Bone marrow (tissue), 2 donors: ENCODE measurements around the gene FGFBP1.

ENCODE experiments used
- DNase-seq, 2 donors: peaks; one replicate each; lab custom pipeline; 2025; lab: John Stamatoyannopoulos, UW

FGFBP1 gene

DNA sequence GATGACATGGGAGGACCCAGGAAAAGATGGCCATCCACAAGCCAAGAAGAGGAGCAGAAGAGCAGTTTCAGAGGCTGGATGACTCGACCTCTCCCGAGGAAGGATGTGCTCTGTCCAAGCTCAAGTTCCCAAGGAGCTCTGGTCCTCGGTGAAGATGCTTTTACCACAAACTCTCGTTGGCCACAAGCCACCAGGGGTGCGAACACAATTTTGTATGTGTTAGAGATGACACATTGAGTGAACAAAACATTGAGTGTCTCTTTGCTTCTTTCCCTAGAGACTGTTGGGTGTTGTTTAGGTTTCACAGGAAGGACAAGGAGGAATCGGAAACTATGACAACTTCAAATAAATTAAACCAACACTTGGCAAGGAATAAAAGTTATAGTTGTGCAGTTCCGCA lies 26.3 kb downstream of the FGFBP1 start:
- no peak for DNase-seq

DNA sequence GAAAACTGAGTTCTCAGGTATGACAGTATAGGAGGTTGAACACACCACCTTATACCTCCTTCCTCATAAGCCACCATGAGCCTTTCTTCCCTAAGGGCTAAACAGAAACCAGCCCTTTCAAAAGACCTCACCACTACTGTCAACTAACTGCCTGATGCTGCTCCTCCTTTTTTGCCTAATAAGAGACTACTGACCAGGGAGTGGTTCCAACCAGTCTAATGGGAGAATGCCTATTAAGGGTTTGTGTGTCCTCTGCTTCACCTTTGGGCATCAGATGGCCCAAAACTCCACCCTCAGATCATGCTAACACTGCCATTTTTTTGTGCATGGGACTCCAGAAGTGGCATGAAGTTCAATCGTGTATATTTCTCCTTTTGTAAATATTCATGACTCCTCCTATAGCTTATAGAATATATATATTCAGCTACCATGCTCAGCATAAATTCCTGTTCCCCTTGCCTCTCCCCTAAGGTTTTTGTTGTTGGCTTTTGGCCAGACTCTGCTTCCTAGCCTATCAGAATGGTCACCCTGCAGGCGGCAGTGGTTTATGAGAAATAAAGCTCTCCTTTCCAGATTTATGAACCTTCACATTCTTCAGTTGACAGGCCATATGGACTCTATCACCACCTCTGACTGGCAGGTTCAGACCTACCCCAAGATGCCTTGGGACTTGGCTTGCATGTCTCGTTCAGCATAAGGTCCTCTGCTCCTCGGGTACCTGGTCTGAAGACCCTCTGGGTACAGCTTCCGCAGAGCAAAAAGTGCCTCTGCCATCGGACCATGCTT lies 28.2 kb downstream of the FGFBP1 start:
- DNase-seq = no peak

DNA sequence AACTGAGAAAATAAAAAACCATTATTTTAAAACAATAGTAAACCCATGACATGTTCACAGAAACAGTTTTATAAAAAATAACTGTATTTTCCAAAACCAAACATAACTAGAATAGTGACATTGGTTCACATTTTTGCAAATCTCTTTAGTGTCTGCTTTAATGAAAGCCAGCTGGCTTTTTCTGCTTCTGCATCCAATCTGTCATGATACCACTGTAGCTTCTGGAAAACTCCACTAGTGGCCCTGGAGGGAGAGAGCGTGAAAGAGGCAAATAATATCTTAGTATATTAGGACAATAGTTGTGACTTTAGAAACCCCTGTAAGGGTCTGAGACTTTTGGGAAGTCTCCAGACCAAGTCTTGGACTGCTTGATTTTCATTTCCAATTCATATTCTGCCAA lies 31.1 kb downstream of the FGFBP1 start:
- DNase-seq = no peak

DNA sequence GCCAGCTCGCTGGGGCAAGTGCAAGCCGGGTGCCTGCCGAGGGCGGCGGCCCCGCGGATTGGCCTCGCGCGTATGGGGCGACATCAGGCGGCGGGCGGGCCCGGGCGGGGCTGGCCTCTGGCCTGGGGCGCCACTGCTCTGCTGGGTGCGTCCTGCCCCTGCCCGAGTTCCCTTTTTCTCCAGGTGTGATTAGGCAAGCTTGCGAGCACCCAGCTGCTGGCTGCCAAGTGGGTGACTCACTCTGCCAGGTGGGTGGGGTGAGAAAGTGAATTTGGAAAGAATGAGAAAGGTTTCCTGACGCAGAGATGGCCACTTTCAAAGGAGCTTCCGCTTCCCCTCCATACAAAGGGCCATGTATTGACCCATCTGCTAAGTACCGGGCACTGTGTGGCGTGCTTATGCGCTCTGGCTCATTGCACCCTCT lies 32.5 kb downstream of the FGFBP1 start:
- no peak for DNase-seq

DNA sequence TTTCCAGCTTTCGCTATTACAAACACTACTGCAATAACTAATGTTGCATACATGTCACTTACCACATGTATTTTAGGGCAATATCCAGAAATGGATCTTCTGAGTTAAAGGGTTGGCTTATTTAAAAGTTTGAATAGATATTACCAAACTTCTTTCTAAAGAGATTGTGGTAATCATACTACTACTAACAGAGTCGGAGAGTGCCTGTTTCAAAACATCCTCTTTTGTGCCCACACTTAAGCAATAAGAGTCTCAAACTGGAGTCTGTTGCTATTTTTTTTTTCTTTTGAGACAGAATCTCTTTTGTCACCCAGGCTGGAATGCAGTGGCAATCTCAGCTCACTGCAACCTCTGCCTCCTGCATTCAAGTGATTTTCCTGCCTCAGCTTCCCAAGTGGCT lies 35.8 kb downstream of the FGFBP1 start:
- no peak for DNase-seq

DNA sequence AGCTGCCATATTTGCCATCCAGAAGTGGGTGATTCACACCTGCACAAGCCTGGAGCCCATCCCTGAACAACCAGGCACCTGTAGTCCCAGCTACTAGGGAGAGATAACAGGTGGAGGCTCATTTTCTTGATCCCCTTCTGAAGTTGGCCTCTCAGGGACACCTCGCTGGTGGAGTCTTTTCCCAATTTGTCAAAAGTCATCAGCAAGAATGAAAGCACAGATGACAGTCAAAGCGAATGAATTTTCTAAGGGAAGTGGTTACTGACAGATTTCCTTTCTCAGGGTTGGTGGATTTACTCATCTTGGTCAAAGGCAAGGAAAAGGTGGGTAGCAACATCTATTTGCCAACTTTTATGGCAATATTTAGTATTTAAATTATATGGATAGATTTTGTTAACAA lies 36.5 kb downstream of the FGFBP1 start:
- DNase-seq = no peak

DNA sequence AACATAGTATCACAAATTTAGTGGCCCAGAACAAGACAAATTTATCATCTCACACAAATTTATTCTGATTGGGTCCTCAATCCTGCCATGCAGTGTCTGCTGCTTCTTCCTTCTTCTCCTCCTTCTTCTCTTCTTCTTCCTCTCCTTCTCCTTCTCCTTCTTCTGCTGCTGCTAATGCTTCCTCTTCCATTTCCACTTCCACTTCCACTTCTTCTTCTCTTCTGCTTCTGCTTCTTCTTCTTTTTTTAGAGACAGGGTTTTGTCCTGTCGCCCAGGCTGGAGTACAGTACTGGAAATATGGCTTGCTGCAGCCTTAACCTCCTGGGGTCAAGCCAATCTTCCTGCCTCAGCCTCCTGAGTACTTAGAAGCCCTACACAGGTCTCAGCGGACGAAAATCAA lies 37.5 kb downstream of the FGFBP1 start:
- DNase-seq = no peak

DNA sequence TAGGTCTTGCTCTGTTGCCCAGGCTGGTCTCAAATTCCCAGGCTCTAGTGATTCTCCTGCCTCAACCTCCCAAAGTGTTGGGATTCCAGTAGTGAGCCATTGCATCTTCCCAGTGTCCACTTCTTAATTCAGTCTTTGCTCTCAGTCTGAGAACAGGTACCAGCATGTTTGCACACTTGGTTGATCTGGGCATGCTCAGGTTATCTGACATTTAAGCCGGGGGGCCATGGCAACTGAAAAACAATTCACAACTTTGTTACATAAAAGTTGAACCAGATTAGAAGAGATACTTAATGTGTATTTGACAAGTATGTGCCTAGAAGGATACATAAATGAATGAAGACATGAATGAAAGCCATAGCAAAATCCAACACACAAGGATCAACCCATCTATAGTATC lies 39.0 kb downstream of the FGFBP1 start:
- DNase-seq = no peak

DNA sequence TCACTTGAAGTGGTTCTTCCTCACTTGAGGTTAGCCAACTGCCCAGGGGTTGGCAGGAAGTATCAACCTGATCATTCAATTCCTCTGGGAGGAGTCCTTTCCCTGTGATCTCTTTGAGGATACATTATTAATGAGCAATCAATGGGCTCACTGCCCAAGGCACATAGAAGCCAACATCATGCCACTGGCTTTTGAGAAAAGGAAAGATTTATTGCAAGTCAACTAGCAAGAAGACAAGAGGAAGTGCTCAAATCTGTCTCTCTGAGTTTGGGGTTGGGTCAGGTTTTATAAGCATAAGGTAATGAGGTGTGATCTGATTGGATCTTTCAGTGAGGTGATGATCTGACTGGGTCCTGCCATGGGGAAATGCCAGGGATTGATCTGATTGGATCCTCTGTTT lies 39.6 kb downstream of the FGFBP1 start:
- DNase-seq = no peak

DNA sequence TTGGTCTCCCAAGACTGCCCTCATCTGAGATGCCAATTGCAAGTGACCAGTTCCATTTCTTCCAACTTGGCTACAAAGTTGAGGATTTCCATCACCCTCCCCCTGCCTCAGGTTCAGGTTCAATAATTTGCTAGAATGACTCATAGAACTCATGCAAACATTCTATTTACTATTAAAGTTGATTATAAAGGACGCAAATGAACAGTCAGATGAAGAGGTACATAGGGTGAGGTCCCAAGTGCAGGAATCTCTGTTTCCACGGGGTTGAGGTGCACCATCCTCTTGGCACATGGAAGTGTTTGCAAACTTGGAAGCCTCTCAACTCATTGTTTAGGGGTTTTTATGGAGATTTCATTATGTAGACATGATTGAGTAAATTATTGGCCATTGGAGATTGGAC lies 41.0 kb downstream of the FGFBP1 start:
- DNase-seq = no peak

DNA sequence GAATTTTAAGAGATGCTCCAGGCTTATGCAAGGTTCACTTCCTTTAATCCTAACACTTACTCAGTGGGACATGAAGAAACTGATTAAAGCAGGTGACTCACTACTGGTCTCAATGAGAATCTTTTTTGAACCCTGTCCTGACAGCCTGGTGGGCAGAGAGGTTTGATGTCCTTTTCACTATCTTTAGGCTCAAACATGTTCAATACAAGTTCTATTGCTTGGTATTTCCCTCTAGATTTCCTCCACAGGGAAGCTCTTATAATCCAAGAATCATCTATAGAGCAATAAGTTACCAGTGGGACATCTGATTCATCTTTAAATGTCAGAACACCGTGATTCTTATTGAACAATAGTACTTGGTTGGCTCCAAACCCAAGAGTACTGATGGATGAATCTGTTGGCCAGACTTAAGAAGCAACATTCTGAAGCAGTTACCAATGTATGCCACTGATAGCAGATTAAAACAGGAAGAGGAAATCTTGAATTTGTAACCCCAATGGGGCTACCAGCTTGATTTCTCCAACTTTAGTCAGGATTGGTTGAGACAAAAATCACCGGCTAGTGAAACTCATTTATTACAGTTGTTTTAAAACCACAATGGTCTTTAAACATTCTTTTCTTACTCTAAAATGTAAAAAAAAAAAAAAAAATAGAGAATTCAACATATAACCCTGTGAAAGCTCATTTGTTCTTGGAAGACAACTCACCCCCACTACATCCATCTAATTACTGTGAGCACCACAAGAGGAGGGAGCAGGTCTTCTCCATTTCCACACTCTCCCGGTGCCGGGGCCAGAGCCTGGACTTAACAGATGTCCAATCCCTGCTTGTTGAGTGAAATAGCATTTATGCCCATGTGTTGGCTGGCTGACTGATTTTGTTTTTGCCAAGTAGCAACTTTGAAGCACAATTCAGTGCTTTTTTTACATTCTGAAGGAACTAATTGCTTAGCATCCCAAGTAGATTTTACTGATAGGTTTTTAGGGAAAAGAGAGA lies 43.3 kb downstream of the FGFBP1 start:
- DNase-seq = no peak

DNA sequence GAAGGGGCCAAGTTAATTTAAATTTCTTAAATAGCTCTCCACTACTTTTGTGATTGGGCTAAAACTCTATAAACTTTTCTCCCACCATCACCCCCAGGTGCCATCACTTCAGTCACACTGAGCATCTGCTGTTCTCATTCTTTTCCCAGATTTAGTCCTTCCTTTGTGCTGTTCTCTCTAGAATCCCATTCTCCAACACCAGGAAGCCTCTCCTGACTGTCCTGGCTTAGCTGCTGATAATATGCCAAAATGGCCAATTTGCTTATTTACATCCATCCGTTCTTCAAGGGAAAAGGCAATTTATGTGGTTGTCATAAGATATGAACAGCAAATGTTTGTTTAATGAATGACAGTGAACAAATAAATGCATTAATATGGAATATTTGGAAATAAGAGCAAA lies 44.1 kb downstream of the FGFBP1 start:
- no peak for DNase-seq

DNA sequence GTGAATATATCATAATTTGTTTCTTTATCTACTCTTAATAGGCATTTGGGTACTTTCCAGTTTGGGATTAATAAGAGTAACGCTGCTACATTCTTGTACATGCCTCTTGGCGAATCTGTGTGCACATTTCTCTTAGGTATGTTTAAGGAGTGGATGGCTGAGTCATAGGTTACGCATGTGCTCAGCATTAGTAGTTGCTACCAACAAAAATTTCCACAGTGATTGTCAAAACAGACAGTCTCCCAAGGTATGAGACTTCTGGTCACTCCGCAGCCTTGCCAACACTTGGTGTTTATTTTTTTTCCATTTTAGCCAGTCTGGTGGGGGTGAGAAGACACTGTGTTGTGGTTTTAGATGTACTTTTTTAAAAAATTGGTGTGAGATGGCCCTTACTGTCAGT lies 44.6 kb downstream of the FGFBP1 start:
- DNase-seq = no peak

DNA sequence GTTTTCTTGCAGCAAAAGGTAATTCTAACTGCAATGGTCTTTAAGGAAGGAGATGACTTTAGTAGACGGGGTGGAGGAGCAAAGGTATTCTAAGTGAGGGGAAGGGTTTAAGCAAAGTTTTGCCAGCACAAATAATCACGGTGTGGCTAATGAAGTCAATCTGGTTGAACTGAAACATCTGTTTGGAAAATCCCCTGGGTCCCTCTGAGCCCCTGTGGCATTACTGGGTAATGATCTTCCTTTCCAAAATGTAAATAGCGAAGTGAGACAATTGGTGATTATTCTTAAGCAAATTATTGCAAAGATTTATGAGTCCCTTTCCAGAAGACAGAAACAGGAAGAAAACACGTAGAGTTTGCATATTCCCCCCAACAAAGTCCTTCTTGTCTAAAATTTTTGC lies 47.2 kb downstream of the FGFBP1 start:
- no peak for DNase-seq

DNA sequence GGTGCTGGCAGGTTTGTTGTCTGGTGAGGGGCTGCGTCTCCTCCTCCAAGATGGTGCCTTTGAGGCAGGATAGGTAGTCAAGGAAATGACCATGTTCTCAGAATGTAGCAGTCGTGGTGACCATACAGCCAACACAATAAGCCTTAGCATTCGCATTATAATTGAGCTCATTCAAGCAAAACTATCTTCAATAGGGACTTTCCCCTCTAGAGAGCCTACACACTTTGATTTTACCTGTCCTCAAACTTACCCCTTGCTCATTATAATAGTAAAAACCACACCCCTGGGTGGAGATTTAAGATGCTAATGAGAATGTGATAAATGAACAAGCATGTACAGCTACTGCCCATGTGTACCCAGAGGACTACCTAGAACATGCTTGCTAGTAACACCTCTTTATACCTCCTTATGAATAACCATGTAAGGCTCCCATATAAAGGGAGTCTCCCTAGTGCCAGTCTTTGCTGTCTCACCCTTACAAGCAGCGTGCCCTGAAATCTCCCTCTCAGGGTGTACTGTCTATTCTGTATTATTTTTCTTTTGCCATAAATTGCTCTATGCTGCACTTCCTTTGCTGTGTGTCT lies 48.2 kb downstream of the FGFBP1 start:
- DNase-seq = no peak

DNA sequence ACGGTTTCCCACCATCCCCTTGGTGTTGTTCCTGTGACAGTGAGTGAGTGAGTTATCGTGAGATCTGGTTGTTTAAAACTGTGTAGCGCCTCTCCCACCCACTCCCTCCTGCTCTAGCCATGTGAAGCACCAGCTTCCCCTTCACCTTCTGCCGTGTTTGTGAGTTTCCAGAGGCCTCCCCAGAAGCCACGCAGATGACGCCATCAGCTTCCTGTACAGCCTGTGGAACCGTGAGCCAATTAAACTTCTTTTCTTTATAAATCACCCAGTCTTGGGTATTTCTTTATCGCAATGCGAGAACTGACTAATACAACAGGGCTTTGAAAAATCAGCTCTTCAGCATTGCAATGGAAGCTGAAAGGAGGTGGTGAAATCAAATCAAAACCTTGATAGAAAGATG lies 50.0 kb downstream of the FGFBP1 start:
- no peak for DNase-seq
